ENCODE data around the gene SIRPA.
"Not testable (repeated sequence)": the region's sequence is repeated elsewhere in the genome, so short reads cannot be mapped to it uniquely, and the experiment has no call there.

SIRPA gene

DNA sequence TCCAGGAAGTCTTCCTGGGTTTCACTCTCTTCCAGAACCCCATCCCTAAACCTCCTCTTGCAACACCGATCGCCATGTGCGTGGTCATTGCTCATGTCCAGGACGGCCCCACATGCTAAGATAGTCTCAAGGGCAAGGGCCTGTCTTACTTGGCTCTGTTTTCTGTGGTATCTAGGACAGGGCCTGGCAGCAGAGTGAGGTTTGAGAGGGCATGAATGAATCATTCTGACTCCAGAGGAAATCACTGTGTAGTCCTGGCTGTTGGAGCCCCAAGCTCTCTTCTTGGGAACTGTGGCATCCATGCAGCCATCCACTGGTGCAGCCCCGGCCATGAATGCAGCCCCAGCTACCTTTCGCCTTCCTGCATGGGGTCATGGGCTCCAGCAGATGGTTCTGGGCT, 12.4 kb downstream of the SIRPA start:
- DNase-seq (ENCODE audit: low spot score), result no peak

DNA sequence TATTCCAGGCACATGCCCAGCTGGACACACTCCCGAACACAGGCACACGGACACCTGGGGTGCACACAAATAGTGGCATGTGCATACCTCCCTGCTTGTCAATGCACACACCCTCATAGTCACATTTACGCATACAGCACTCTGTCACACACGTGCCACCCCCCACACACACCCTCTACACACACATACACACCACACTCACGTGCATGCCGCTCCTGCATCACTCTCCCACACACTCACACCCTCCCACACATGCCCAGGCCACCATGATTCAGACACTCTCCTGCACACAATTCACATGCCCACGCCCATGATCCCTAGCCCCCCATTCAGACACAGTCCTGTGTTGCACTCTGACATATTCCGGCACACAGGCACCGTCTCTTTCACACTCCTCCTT, 13.0 kb downstream of the SIRPA start:
- DNase-seq (ENCODE audit: low spot score), result no peak

DNA sequence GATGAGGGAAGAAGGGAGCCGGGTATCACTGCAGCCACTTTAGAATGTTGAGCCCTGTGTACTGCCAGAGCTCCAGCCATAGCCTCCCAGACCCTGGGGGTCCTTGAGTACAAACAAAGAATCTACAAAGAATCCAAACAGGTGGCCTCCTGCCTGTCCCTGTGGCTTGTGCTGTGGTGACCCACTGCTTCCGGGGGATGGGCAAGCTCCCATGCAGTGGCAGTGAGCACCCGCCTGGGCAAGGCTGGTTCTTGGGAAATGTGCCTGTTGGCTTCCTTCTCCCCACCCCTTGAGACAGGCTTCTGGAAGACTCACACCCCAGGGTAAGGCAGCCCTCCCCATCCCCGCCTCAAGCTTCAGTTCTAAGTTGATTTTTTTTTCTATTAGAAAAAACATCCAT, 13.9 kb downstream of the SIRPA start:
- no peak for DNase-seq (ENCODE audit: low spot score)

DNA sequence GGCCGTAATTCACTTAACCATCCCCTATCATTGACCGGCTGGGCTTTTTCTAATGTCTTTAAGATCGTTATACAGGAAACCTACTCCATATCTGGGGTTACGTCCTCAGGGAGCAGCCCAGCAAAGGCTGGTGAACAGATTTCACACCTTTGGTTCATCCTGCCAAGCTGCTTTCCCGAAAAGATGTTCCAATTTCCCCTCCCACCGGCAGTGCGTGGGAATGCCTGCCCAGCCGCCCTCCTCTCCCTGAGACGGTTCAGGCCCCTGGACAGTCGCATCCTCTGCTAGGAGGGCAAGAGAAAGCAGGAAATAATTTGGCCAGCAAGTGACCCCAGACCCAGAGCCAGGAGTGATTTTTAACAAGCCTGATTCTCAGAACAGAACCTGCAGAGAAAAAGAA, 16.3 kb downstream of the SIRPA start:
- no peak for DNase-seq (ENCODE audit: low spot score)

DNA sequence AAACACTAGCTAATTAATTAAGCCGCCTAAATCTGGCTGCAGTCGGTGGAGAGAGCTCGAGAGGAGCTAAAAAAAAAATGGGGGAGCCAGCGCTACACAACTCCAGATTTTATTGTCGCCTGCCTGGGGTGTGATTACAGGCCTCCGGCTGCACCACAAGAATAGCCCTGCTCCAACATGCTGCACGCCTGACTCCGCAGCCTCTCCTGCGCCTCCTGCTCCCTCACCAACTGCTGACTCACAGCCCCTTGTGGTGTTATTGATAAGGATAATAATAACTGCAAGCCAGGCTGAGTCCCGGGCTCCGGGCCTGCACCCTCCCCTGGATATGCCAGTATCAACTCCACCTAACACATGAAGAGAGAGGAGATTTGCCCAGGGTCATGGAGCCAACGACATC, 16.8 kb downstream of the SIRPA start:
- no peak for DNase-seq (ENCODE audit: low spot score)

DNA sequence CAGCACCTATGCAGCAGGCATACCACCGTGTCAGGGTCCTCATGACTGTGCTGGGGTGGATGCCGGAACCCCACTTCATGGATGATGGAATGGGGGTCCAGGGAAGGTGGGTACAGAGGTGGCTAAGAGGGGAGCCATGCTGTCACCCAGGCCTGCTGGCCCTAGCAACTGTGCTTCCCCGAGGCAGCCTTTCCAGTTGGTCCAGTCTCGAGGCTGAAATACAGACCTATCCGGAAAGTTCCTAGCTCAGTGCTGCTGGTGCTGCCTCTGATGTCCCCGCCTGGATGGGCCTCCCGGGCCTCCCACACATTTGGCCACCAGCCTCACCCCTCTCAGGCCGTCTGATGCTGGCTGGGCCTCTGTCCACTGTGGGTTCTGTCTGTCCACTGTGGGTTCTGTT, 17.4 kb downstream of the SIRPA start:
- DNase-seq (ENCODE audit: low spot score), result no peak

DNA sequence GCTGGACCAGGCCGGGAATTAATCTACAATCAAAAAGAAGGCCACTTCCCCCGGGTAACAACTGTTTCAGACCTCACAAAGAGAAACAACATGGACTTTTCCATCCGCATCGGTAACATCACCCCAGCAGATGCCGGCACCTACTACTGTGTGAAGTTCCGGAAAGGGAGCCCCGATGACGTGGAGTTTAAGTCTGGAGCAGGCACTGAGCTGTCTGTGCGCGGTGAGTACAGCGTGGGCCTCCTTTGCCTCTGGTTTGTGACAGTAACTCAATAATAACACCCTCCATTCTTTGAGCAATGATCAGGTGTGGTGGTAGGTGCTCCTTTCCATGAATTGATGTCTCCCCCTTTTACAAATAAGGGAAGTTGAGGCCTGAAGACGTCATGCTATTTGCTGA, 20.0 kb downstream of the SIRPA start:
- DNase-seq (ENCODE audit: low spot score), result not testable (repeated sequence)

DNA sequence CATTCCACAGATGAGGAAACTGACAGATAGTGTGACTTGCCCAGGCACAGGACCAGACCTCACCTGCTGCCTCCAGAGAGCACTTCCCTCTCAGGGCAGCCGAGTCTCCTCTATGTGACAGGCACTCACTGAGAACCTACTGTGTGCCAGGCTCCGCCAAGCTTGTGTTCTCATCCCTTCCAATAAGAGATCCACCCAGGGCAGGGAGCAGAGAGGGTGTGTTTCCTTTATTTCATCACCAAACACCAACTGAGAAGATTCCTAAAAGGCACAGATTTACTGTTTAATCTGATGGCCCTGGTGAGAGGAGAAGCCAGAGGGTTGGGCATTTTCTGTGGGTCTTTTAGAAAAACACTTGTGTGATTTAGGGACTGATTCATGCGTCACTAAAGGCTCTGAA, 20.5 kb downstream of the SIRPA start:
- no peak for DNase-seq (ENCODE audit: low spot score)

DNA sequence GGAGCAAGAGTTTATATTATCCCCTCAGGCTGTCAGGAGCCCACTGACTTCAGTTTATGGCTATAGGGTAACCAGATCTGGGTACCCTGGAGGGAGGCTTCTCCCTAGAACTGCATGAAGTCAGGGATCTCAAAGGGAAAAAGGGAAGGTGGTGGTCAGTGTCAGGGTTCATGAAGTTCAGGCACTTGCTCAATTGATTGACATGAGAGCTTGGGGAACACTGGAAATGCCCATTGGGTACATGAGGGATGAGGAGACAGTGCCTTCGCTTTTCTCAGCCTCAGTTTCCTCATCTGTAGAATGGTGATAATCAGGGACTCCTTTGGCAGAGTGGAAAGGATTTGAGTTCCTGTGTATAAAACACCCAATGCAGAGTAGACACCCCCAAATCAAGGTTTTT, 22.6 kb downstream of the SIRPA start:
- DNase-seq (ENCODE audit: low spot score), result no peak

DNA sequence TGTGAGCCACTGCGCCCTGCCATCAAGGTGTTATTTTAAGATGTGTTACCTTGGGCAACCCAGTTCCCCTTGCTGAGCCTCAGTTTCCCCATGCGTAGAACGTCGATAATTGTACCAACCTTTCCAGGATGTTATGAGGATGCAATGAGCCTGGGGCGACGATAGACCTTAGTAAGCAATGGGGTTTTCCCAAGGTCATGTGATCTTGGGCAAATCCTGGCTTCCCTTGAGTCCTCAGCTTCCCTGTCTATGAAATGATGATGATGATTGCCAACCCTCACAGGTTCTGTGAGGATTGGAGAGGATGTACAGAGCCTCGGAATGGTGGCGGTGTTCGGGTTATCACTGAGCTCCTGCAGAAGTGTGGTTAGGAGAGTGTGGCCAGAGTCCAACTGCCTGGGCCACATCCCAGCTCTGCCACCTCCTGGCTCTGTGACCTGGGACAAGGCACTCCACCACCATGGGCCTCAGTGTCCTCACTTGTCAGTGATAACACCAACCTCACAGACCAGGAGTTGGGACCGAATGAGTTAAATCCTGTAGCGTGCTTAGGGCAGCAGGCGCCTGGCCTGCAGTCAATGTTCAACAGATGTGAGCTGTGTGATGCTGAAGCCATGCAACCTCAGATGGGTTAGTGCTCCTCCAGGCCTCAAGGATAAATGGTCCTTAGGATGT, 23.4 kb downstream of the SIRPA start:
- DNase-seq (ENCODE audit: low spot score), result no peak

DNA sequence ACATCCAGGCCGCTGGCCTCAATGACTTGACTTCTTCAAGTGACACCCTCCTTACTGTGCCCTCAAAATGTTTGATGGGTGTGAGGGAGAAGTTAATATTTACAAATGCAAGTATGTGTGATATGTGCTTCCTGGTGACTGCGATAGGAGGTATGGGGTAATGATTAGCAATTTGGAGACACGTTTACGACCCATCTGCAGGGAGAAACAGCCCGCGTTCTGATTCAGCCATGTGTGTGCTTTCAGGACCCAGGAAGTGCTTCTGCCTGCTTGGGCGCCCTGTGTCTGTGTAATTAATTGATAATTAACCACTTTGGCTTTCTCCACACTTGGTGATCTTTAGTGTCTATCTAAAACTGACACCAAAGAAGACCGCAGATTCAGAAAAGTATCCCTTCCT, 25.0 kb downstream of the SIRPA start:
- no peak for DNase-seq (ENCODE audit: low spot score)

DNA sequence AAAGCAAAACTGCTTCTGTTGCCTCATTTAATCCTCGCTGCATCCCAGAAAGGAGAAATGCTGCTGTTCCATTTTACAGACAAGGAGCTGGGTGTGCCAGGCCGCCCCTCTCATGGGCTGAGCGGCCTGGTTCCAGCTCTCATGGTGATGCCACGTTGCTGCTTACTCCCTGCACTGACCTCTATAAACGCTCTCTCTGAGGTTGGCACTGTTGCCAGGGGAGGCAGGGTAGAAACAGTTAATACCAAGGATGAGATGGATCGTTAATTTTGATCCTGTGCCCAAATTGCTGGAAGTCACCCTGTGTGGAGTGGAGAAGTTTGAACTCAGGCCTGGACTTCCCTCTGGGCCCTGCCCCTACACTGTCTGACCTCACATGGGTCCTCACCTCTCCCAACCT, 25.6 kb downstream of the SIRPA start:
- DNase-seq (ENCODE audit: low spot score), result no peak

DNA sequence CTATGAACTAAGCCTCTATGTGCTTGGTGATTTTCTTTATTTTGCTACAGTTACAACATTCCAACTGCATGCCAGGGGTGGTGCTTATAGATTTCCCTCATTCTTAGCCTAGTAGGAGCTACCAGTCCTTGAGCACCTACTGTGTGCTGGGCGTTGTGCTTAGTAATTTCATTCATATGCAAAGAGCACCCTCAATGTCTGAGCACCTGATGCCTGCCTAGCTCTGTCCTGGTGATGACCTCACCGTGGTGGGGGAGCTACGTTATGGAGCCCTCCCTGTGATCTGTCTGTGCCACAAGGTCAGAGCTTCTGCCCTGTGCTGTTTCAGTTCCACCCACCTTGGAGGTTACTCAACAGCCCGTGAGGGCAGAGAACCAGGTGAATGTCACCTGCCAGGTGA, 26.8 kb downstream of the SIRPA start:
- not testable (repeated sequence) for DNase-seq (ENCODE audit: low spot score)

DNA sequence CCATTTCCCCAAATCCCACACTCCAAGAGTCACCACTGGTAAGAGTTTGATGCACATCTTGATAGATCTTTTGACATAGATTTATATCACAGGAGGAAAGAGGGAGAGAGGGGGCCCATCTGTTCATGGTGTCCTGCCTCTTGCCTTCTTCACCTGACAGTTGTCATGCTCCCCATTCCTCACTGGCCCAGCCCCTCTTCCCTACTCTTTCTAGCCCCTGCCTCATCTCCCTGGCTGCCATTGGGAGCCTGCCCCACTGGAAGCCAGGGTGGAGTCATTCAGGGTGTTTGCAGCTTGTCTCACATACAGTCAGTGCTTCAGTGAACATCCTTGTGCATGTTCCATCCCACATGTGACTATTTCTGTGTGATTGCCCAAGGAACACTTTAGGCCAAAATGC, 27.6 kb downstream of the SIRPA start:
- no peak for DNase-seq (ENCODE audit: low spot score)

DNA sequence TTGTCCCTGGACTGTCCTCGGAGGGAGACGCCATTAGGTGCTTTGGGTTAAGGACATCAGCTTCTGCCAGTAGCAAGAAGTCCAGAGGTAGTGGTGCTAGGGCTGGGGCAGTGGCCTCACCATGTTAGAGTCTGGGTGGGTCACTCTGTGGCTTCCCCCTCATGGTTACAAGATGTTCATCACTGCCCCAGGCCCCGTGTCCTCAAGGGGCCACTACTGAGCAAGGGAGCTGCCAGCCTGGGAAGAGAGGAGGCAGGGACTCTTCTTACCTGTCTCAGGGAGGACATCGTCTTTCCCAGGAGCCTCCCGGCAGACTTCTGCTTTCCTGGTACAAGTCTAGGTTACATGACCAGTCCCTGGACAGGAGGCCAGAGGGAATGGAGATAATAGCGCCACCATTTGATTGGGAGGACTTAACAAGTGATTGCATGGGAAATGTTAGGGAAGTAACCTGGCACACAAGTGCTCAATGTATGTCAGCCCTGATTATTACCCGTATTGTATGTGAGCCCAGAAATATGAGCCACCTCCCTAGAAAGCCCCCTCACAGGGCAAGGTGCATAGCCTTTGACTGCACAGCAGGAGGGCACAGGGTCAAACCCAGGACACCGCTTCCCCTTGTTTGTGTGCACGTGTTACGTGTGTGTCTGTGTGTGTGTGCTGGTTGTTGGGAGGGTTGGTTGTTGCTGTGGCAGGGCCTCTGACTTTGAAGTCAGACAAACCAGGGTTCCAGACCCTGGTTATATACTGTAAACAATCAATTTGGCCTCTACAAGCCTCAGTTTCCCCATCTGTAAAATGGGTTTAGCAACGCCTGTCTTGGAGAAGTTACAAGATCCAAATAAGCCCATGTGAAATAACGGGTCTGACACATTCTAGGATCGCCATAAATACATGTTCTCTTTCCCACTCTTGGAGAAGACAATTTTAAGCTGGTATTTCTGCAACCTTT, 30.0 kb downstream of the SIRPA start:
- DNase-seq (ENCODE audit: low spot score), result no peak

DNA sequence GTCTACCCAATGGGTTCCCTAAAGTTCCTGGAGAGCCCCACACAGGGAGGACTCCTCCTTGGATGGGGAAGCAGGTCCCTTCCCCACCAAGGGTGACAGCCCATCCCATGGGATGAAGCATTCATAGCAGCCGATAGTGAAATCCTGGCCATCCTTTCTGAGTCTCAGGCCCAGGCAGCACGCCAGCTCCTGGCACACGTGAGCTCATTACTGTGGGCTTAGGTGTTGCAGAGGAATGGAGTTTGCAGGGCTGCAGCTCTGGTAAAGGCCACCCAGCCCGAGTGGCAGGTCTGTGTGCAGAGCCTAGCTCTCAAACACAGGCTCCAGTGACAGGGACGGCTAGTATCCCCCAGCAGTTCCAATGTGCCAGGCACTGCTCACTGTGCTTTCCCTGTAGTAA, 31.0 kb downstream of the SIRPA start:
- DNase-seq (ENCODE audit: low spot score), result no peak

DNA sequence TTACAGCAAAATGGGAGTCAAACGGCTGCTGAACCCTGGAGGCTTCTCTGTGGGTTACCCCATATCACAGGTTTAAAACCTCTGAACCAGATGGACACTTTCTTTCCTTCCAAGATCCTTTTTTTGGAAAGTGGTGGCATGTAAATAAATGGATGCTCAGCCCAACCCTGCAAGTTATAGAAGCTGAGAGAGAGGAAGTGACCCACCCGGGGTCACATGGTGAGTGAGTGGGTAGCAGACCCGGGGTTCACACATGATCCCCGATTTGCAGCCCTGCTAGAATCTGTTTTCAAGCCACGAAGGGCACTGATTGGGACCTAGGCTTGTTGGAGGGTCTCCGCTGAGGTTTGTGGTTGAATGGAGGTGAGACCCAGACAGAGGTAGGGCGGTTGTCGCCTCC, 32.0 kb downstream of the SIRPA start:
- no peak for DNase-seq (ENCODE audit: low spot score)

DNA sequence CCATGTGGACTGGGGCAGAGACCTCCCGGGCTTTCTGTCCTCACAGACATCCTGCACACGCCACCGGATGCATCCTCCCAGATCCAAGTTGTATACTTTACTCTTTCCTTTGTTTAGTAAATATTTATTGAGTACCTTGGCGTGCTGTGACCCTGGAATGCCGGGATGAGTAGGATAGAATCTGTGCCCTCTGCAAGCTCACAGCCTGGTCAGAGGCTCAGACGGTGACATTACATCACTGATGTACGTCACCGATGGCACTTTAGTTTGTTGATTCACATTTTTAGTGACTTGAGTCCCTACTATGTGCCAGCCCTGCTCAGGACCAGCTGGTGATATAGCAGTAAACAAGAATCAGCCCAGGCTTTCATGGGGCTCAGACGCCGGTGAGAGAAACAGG, 32.9 kb downstream of the SIRPA start:
- no peak for DNase-seq (ENCODE audit: low spot score)

DNA sequence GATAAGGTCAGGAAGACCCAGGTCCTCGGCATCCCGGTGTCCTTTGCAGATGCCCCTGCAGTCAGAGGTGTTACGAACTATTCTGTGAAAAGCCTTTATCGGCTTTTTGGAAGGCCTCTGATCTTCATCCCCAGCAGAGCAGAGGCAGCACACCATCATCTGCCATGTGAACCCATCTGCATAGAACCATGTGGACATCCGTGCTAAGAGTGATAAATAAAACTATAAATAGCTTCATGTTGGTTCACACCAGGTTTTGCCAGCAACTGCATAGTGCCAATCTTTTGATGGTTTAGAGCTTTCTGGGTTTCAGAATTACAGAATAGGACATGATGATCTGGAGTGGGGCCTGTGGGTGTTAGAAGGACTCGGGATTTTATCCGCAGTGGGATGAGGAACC, 33.6 kb downstream of the SIRPA start:
- no peak for DNase-seq (ENCODE audit: low spot score)

DNA sequence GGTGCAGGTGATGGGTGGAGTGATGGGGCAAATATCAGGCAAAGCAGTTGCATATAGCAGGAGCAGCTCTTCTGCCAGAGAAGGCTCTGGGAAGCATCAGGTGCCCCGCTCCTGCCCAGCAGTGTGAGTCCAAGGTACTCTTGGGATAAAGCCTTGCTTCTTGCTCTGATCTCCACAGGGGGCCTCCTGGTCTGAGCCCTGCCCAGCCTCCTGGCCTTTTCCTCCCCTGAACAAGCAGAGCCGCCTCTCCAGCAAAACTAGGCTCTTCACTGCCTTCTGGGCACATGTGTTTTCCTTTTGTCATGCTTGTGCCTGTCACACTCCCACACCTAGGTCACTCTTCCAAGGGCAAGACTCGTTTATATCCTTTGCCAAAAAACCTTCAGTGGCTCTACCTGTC, 34.3 kb downstream of the SIRPA start:
- DNase-seq (ENCODE audit: low spot score), result no peak

DNA sequence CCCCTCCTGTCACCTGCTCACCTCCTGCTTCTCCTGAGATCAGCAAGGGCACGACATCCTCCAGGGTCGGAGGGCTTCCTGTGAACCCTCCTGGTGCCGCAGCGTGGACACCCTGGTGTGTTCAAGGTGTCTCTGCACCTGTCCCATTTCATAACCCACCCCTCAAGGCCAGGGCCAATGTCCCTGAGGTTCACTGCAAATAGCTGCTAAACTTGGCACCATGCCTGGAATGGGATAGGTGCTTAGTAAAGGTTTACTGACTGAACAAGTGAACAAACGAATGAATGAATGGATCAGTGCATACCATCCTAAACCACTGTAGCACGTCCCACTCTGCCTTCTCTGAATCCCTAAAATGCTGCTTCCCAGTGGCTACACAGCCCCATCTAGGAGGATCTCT, 35.0 kb downstream of the SIRPA start:
- DNase-seq (ENCODE audit: low spot score), result no peak

DNA sequence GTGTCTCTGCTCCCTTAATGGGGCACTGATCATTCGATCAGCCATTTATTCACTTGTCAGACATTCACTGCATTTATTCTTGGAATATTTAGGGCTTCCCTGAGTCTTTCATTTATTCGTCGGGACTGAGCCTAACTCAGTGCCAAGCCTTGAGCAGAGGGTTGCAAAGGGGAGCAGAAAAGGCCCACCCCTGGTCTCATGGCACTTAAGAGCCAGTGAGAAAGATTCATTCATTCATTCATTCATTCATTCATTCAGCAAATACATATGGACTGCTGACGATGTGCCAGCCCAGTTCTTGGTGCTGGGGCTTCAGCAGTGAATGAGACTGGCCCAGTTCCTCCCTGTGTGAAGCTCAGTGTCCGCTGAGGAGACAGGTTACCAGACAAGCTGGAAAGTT, 36.6 kb downstream of the SIRPA start:
- DNase-seq (ENCODE audit: low spot score), result no peak

DNA sequence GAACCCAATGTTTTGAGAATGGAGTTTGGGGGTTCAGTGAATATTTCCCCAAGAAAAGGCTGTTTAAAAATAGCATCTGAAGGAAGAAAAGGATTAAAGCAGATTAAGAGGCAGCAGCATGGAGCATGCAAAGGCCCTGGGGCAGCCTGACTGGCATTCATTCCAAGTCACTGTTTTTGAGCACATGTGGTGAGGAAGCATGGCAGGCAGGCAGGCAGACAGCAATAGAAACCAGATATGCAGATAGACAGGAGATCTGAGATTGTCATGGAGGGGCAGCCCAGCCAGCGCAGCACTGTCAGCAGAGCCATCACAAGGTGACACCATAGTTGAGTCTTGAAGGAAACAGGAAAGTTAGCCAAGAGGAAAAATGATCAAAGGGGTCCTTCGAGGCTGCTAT, 37.8 kb downstream of the SIRPA start:
- DNase-seq (ENCODE audit: low spot score), result no peak

DNA sequence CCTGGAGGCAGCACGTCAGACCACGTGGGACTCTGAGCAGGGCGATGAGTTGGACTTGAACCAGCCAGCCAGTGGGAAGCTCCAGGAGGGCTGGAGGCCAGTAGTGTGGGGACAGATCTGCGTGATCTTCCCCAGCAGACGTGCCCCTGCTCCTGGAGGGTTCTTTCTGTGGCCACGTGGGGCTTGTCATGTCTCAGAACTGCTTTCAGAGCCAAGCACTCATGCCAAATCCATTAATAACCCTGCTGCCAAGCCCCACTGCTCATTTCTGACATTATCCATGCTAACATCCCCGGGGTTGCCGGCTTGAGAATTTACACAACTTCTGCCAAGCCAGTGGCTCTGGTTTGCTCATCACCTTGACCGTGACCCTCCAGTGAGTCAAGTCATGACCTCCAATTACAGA, 38.3 kb downstream of the SIRPA start:
- no peak for DNase-seq (ENCODE audit: low spot score)
